Lower leg skin (tissue), 4 donors: ENCODE results near the gene CFAP221. TPM values are rescaled to one million over a fixed set of nuclear protein-coding genes. Genes with fewer than 3 reads are reported as not detected.

Experiments
- DNase-seq, 2 donors: peaks; one replicate each; pipeline ENCODE4 v3.0.0-alpha.2; 2019; ENCODE audit warnings: low spot score in 2 of 2
- H3K4me3 ChIP-seq: fragments of 200-600 bp; sonication (generic); 2 replicates; pipeline ENCODE4 v1.5.1; 2017; ENCODE audit warnings: mild to moderate bottlenecking, low read depth; ENCODE audit not compliant: poor library complexity, severe bottlenecking
- POLR2A ChIP-seq, 2 donors: fragments of 450-650 bp; IDR thresholded peaks; one replicate each; pipeline ENCODE4 v1.6.1; 2016 to 2017; ENCODE audit warnings: antibody characterized with exemption in 2 of 2, mild to moderate bottlenecking in 1 of 2, moderate library complexity in 1 of 2
- WGBS, 2 donors: methylation state at CpG; one replicate each; pipeline ENCODE4 v1.1.5; 2018; 5-methylcytosine and 5-hydroxymethylcytosine counted together
- intact Hi-C: fragments of 100-400 bp; cut with DNase I; formaldehyde crosslinking; loops from one replicate; pipeline ENCODE4 v1.15.0; 2023; ENCODE audit warnings: low total_unique reads
- total RNA-seq, 4 donors: library from RNA; depleted of rRNA; stranded (reverse); fragments of >200 nt; gene quantifications; one replicate each; pipeline ENCODE4 v1.1.0, GENCODE V29; 2016
- TF ChIP-seq, protein P1 (sequence below), 3 donors: fragments of 450-650 bp; IDR thresholded peaks; one replicate each; pipeline ENCODE4 v1.5.1; 2016; ENCODE audit warnings: antibody characterized with exemption in 3 of 3, mild to moderate bottlenecking in 3 of 3, moderate library complexity in 2 of 3

CFAP221 gene
- total RNA-seq, 4 donors from 2014 or later = not detected

DNA sequence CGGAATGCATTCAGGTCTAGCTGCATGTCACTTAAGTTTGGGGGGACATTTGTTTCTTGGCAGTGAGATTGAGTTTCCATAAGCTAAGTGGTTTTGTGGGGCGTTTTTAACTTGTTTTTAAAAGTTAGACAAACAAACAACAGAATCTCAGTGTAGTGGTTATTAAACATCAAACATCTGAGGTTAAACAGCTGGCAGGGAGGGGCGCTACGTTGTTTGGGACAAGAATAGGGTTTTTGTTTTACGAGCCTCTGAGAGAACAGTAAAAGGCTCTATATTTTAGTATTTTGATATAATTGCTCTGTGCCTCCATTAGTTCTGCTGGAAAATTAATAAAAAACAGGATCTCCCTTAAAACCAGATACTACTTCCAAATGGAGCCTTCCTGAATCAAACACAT is 93.1 kb downstream of the CFAP221 start:
- intact Hi-C loops = no loop called here
- no peak for DNase-seq
- 42 to 45% methylated on average over 5 of the region's 5 CpGs for WGBS, 2 donors
- no peak for TF ChIP-seq POLR2A (IDR thresholded peaks at IDR 0.05)
- TF ChIP-seq, protein P1, sequence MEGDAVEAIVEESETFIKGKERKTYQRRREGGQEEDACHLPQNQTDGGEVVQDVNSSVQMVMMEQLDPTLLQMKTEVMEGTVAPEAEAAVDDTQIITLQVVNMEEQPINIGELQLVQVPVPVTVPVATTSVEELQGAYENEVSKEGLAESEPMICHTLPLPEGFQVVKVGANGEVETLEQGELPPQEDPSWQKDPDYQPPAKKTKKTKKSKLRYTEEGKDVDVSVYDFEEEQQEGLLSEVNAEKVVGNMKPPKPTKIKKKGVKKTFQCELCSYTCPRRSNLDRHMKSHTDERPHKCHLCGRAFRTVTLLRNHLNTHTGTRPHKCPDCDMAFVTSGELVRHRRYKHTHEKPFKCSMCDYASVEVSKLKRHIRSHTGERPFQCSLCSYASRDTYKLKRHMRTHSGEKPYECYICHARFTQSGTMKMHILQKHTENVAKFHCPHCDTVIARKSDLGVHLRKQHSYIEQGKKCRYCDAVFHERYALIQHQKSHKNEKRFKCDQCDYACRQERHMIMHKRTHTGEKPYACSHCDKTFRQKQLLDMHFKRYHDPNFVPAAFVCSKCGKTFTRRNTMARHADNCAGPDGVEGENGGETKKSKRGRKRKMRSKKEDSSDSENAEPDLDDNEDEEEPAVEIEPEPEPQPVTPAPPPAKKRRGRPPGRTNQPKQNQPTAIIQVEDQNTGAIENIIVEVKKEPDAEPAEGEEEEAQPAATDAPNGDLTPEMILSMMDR (IDR thresholded peaks at IDR 0.05) = no peak
- H3K4me3 ChIP-seq = no peak overlapping the region

DNA sequence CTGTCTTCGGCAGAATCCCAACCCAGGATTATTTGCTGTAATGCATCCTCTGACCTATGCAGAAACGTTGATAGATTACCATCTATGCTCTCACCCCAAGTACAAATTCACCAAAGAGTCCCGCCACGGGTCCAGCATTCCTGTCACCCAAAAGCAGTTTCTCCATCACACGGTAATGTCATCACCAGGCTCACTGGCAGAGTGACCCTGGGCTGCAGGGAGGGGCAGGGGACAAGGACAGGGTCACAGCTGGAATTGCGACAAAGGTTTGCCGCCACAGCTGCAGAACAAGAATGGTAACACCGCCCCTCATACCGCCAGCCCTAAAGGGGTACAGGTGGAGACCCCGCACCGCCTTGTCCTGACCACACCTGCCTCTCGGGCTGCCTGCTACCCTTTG is 94.0 kb downstream of the CFAP221 start:
- TF ChIP-seq POLR2A (IDR thresholded peaks at IDR 0.05) = no peak
- TF ChIP-seq, protein P1 (IDR thresholded peaks at IDR 0.05) = no peak
- no peak for DNase-seq
- intact Hi-C loops = no loop called here
- WGBS, 2 donors = 65 to 73% methylated on average over 12 of the region's 12 CpGs
- H3K4me3 ChIP-seq = no peak overlapping the region

GRCh38 chr2:119638685-119639554 is 94.7 kb downstream of the CFAP221 start:
- intact Hi-C loops = no loop called here
- H3K4me3 ChIP-seq = no peak overlapping the region
- 42 to 60% methylated on average over 19 of the region's 19 CpGs for WGBS, 2 donors
- no peak for DNase-seq
- TF ChIP-seq, protein P1 (IDR thresholded peaks at IDR 0.05) = no peak
- TF ChIP-seq POLR2A (IDR thresholded peaks at IDR 0.05) = no peak

GRCh38 chr2:119641562-119642258 is 97.5 kb downstream of the CFAP221 start:
- peak; percentile 34 to 91 for DNase-seq
- intact Hi-C loops = no loop called here
- 5 to 8% methylated on average over 17 of the region's 17 CpGs for WGBS, 2 donors
- H3K4me3 ChIP-seq = no peak overlapping the region
- TF ChIP-seq, protein P1 (IDR thresholded peaks at IDR 0.05) = peak in 1 of 3 donors; percentile 76
- TF ChIP-seq POLR2A (IDR thresholded peaks at IDR 0.05) = no peak

- TF ChIP-seq, protein P1 (IDR thresholded peaks at IDR 0.05) = no peak
- TF ChIP-seq POLR2A (IDR thresholded peaks at IDR 0.05) = no peak
- WGBS, 2 donors = 85 to 93% methylated on average over 3 of the region's 3 CpGs
- H3K4me3 ChIP-seq = no peak overlapping the region
- DNase-seq = no peak
- intact Hi-C loops = no loop called here
Observed at GRCh38 chr2:119644186-119644585, 99.9 kb downstream of the CFAP221 start.
